ENCODE data around the gene IGHMBP2. TPM values are rescaled to one million over a fixed set of nuclear protein-coding genes. Genes with fewer than 3 reads are reported as not detected.

The IGHMBP2 gene
- polyA plus RNA-seq, 1 donor from 2014 or later: 9.5 TPM

DNA sequence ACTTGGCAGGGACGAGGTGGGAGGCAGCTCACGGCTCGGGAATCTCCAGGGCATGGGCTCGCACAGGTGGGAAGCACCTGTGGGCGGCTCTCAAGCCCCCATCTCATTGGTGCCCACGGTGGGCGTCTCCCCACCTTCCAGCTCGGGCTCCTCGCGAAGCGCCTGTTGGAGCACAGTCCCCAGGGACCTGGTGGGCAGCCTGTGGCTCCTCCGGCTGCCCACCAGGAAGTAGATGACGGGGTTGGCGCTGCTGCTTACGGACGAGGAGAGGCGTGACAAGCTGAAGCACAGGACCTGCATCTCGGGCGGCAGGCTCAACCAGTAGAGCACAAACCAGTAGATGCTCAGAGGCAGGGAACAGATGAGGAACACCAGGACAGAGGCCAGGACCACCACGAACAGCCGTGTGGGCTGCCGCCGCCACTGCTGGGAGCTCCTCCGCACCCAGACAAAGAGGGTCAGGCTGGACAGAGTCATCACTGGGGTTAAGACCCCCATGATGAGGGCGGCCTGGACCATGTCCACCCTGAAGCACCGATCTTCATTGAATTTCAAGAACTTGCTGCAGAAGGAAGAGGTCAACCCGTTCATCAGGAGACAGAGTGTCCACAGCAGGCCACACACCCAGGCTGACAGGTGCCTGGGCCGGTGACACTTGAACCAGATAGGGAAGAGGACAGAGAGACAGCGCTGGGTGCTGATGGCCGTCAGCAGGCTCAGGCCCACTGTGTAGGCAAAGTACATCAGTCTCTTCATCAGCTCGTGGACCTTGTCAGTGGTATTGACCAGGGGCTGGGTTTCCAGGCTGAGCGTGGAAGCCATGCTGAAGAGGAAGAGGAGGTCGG lies 76.5 kb downstream of the IGHMBP2 start:
- no peak overlapping the region for H3K4me3 ChIP-seq (ENCODE audit: low read length)
- no peaks in the 10 kb centered on the region for H3K27me3 ChIP-seq (ENCODE audit: insufficient read depth, low read depth, low read length)
- no peak for TF ChIP-seq MXI1 (conservative IDR thresholded peaks at IDR 0.05; ENCODE audit: poor library complexity, severe bottlenecking)
- no peaks in the 10 kb centered on the region for H4K20me1 ChIP-seq (ENCODE audit: insufficient read depth)
- no peaks in the 10 kb centered on the region for H3K9me2 ChIP-seq (ENCODE audit: insufficient read depth, low read length)
- peaks cover 3% of the 10 kb centered on the region for H3K9me3 ChIP-seq (ENCODE audit: low read length)
- no peaks in the 10 kb centered on the region for H3K79me2 ChIP-seq (replicated peaks; ENCODE audit: insufficient read depth, low read length)
- no peaks in the 10 kb centered on the region for H3K36me3 ChIP-seq (ENCODE audit: insufficient read depth, low read length)
- H3K9ac ChIP-seq (ENCODE audit: low read length): no peak overlapping the region
- H3K4me2 ChIP-seq (ENCODE audit: low read length): no peak overlapping the region
- no peak overlapping the region for H3K27ac ChIP-seq (ENCODE audit: low read length)
- H3F3A ChIP-seq (ENCODE audit: insufficient read depth, low read length, poor library complexity, severe bottlenecking): no peaks in the 10 kb centered on the region
- H2AFZ ChIP-seq (ENCODE audit: low read depth, low read length): no peak overlapping the region

DNA sequence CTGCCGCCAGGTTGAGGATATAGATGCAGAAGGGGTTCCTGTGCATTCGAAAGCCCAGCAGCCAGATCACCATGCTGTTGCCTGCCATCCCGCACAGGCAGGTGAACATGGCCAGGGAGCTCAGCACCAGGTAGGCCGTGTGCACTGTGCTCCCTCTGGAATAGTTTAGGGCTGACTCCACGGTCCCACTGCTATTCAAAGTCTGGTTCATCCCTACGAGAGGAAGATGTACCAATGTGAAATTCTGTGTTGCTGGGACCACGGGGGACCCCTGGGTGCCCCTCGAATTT lies 77.0 kb downstream of the IGHMBP2 start, which contains the start of gene MRGPRD:
TSS of gene MRGPRD (minus strand) at position 211 of the 290 bp plus-strand sequence. CDS start at position 211, 0 bp downstream.
- no peak within 1 kb of the TSS for H2AFZ ChIP-seq (ENCODE audit: low read depth, low read length)

More for the DNA sequence above, 77.0 kb downstream of the IGHMBP2 start, which contains the start of gene MRGPRD:
- H3K4me2 ChIP-seq (ENCODE audit: low read length): no peak within 1 kb of the TSS
- no peaks in the 10 kb centered on the region for H3K79me2 ChIP-seq (replicated peaks; ENCODE audit: insufficient read depth, low read length)
- TF ChIP-seq EZH2 (IDR thresholded peaks at IDR 0.05; ENCODE audit: borderline replicate concordance, insufficient read depth, low read length, poor library complexity, severe bottlenecking) (no peak), CTCF (IDR thresholded peaks at IDR 0.05; ENCODE audit: poor library complexity, severe bottlenecking) (no peak), RAD21 (conservative IDR thresholded peaks at IDR 0.05) (no peak), POLR2AphosphoS5 (IDR thresholded peaks at IDR 0.05) (no peak), EP300 (conservative IDR thresholded peaks at IDR 0.05; ENCODE audit: poor library complexity, severe bottlenecking) (no peak), MXI1 (conservative IDR thresholded peaks at IDR 0.05; ENCODE audit: poor library complexity, severe bottlenecking) (no peak), TAF1 (IDR thresholded peaks at IDR 0.05; ENCODE audit: low read depth) (no peak), SMC3 (conservative IDR thresholded peaks at IDR 0.05; ENCODE audit: poor library complexity) (no peak)
- TF ChIP-seq, protein P1, sequence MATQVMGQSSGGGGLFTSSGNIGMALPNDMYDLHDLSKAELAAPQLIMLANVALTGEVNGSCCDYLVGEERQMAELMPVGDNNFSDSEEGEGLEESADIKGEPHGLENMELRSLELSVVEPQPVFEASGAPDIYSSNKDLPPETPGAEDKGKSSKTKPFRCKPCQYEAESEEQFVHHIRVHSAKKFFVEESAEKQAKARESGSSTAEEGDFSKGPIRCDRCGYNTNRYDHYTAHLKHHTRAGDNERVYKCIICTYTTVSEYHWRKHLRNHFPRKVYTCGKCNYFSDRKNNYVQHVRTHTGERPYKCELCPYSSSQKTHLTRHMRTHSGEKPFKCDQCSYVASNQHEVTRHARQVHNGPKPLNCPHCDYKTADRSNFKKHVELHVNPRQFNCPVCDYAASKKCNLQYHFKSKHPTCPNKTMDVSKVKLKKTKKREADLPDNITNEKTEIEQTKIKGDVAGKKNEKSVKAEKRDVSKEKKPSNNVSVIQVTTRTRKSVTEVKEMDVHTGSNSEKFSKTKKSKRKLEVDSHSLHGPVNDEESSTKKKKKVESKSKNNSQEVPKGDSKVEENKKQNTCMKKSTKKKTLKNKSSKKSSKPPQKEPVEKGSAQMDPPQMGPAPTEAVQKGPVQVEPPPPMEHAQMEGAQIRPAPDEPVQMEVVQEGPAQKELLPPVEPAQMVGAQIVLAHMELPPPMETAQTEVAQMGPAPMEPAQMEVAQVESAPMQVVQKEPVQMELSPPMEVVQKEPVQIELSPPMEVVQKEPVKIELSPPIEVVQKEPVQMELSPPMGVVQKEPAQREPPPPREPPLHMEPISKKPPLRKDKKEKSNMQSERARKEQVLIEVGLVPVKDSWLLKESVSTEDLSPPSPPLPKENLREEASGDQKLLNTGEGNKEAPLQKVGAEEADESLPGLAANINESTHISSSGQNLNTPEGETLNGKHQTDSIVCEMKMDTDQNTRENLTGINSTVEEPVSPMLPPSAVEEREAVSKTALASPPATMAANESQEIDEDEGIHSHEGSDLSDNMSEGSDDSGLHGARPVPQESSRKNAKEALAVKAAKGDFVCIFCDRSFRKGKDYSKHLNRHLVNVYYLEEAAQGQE (IDR thresholded peaks at IDR 0.05; ENCODE audit: borderline replicate concordance): no peak
- no peak within 1 kb of the TSS for H3K9ac ChIP-seq (ENCODE audit: low read length)
- H3K9me3 ChIP-seq (ENCODE audit: low read length): peaks cover 3% of the 10 kb centered on the region
- no peaks in the 10 kb centered on the region for H4K20me1 ChIP-seq (ENCODE audit: insufficient read depth)
- H3K27ac ChIP-seq (ENCODE audit: low read length): no peak within 1 kb of the TSS
- H3K36me3 ChIP-seq (ENCODE audit: insufficient read depth, low read length): no peaks in the 10 kb centered on the region
- H3F3A ChIP-seq (ENCODE audit: insufficient read depth, low read length, poor library complexity, severe bottlenecking): no peaks in the 10 kb centered on the region
- no peaks in the 10 kb centered on the region for H3K9me2 ChIP-seq (ENCODE audit: insufficient read depth, low read length)
- no peak within 1 kb of the TSS for H3K4me3 ChIP-seq (ENCODE audit: low read length)
- no peaks in the 10 kb centered on the region for H3K27me3 ChIP-seq (ENCODE audit: insufficient read depth, low read depth, low read length)

All from neural cell (in vitro differentiated cells).